Smooth muscle cell (in vitro differentiated cells): ENCODE measurements around the gene SAMD14. TPM values are rescaled to one million over a fixed set of nuclear protein-coding genes. Genes with fewer than 3 reads are reported as not detected.
A peak's percentile ranks its signal among the peaks of the same experiment; 100 is the strongest.

ENCODE experiments used
- DNase-seq: peaks from one replicate; lab custom pipeline; 2025; ENCODE audit not compliant: unreplicated experiment; lab: John Stamatoyannopoulos, UW
- H2AFZ ChIP-seq: fragments of 200-600 bp; sonication (generic); 2 replicates; pipeline ENCODE4 v1.6.0; 2016; ENCODE audit warnings: antibody characterized with exemption, low read depth, mild to moderate bottlenecking
- H3F3A ChIP-seq: fragments of 200-600 bp; sonication (generic); 2 replicates; pipeline ENCODE4 v1.6.0; 2017; ENCODE audit warnings: antibody characterized with exemption, low read depth
- H3K27ac ChIP-seq: fragments of 200-600 bp; sonication (generic); 2 replicates; pipeline ENCODE4 v1.5.1; 2016; ENCODE audit warnings: low read depth, mild to moderate bottlenecking
- H3K27me3 ChIP-seq: fragments of 200-600 bp; sonication (generic); 2 replicates; pipeline ENCODE4 v1.6.1; 2016; ENCODE audit warnings: low read depth, mild to moderate bottlenecking
- H3K36me3 ChIP-seq: fragments of 200-600 bp; sonication (generic); 2 replicates; pipeline ENCODE4 v1.5.1; 2016; ENCODE audit warnings: low read depth
- H3K4me1 ChIP-seq: fragments of 200-600 bp; sonication (generic); 2 replicates; pipeline ENCODE4 v1.5.1; 2016; ENCODE audit warnings: low read depth
- H3K4me2 ChIP-seq: fragments of 200-600 bp; sonication (generic); 2 replicates; pipeline ENCODE4 v1.6.0; 2016; ENCODE audit warnings: mild to moderate bottlenecking
- H3K4me3 ChIP-seq: fragments of 200-600 bp; sonication (generic); 2 replicates; pipeline ENCODE4 v1.5.1; 2016; ENCODE audit warnings: mild to moderate bottlenecking
- H3K79me2 ChIP-seq: fragments of 200-600 bp; sonication (generic); 2 replicates; pipeline ENCODE4 v1.6.0; 2016; ENCODE audit warnings: low read depth, mild to moderate bottlenecking
- H3K9ac ChIP-seq: fragments of 200-600 bp; sonication (generic); 2 replicates; pipeline ENCODE4 v1.6.0; 2016; ENCODE audit warnings: low read depth
- H3K9me3 ChIP-seq: fragments of 200-600 bp; sonication (generic); replicated peaks from 2 replicates; pipeline ENCODE4 v1.5.1; 2016; ENCODE audit warnings: low read depth
- H4K20me1 ChIP-seq: fragments of 200-600 bp; sonication (generic); 2 replicates; pipeline ENCODE4 v1.6.0; 2016; ENCODE audit warnings: low read depth
- WGBS: methylation state at CpG from one replicate; pipeline ENCODE4 v1.1.7; 2016; ENCODE audit warnings: low lambda C conversion rate; 5-methylcytosine and 5-hydroxymethylcytosine counted together
- polyA plus RNA-seq: library from polyadenylated mRNA; unstranded; fragments of >200 nt; fragmentation: Nextera tagmentation; extraction: Ambion mirVana; gene quantifications from 2 replicates; pipeline ENCODE4 v1.2.1, GENCODE V29; 2016
- total RNA-seq: library from RNA; depleted of rRNA; stranded (reverse); fragments of >200 nt; gene quantifications from 2 replicates; pipeline ENCODE4 v1.2.3, GENCODE V29; 2014
- TF ChIP-seq, protein P1 (sequence below): fragments of 200-600 bp; sonication (generic); IDR thresholded peaks from 2 replicates; pipeline ENCODE4 v1.5.1; 2017; ENCODE audit warnings: borderline replicate concordance, mild to moderate bottlenecking, antibody characterized with exemption; ENCODE audit not compliant: insufficient read depth, poor library complexity, severe bottlenecking

SAMD14 gene
- total and polyA plus RNA-seq, 2 experiments from 2014 or later: 13.7 to 39.1 TPM

DNA sequence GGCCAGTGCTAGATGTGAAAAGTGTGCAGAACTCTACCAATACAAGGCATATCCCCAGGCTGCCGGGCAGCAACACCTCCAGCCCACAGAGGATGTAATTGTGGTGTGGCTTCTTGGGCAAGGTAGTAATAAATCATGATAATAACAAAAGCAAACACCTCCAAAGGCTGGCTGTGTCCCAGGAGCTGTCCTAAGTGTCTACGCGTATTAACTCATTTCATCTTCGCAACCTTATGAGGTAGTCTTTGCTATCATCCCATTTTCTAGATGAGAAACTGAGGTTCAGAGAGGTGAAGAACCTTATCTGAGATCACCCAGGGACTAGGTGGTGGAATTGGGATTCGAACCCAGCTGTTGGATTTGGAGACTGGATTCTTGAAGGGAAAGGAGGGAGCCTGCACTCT, 29.5 kb downstream of the SAMD14 start:
- Histone ChIP-seq H3K27me3 (no peaks in the 10 kb centered on the region), H3K9me3 (no peaks in the 10 kb centered on the region), H3K4me1 (peaks cover 19% of the 10 kb centered on the region), H3K36me3 (no peaks in the 10 kb centered on the region), H3K4me2 (peak overlapping the region; percentile 4), H2AFZ (no peak overlapping the region), H3K79me2 (peaks cover 7% of the 10 kb centered on the region), H3K4me3 (no peak overlapping the region), H3K27ac (no peak overlapping the region), H4K20me1 (no peaks in the 10 kb centered on the region), H3K9ac (no peak overlapping the region), H3F3A (peaks cover 3% of the 10 kb centered on the region)
- WGBS: 83% methylated on average over 5 of the region's 5 CpGs
- TF ChIP-seq, protein P1, sequence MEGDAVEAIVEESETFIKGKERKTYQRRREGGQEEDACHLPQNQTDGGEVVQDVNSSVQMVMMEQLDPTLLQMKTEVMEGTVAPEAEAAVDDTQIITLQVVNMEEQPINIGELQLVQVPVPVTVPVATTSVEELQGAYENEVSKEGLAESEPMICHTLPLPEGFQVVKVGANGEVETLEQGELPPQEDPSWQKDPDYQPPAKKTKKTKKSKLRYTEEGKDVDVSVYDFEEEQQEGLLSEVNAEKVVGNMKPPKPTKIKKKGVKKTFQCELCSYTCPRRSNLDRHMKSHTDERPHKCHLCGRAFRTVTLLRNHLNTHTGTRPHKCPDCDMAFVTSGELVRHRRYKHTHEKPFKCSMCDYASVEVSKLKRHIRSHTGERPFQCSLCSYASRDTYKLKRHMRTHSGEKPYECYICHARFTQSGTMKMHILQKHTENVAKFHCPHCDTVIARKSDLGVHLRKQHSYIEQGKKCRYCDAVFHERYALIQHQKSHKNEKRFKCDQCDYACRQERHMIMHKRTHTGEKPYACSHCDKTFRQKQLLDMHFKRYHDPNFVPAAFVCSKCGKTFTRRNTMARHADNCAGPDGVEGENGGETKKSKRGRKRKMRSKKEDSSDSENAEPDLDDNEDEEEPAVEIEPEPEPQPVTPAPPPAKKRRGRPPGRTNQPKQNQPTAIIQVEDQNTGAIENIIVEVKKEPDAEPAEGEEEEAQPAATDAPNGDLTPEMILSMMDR: no peak
- no peak for DNase-seq

DNA sequence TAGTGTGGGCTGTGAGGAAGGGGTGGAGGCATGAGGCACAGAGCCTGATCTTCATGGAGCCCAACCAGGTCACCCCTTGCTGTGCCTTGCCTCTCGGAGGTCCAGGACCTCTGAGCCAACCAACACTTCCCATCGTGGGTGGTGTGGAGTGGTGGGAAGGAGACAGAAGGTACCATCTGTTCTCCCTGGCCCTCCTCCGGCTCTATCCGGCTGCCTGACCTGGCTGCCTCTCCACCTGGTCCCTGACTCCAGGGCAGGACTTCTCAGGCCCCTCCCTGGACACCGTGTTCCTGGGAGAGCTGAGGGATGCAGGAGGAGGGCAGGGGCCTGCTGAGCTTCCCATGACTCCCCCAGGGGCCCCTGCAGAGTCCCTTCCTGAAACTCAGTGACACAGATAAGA, 31.0 kb downstream of the SAMD14 start:
- WGBS: 79% methylated on average over 5 of the region's 5 CpGs

DNA sequence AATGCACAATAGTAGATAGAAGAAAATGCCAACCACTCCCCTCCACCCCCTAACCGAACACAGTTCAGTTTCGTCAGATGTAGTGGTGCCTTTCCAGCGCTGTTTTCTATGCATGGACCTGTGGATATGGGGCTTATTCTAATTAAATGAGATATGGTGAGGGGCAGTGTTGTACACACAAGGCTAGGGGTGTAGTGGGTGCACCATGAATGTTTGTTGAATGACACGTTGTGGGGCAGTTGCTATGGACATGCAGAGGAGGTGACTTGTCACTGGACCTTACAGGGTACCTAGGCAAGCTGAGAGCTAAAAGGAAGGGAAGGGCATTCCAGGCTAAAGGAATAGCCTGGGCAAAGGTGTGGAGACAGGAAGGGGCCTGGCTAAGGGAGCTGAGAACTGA, 31.4 kb downstream of the SAMD14 start:
- Histone ChIP-seq H3K36me3 (no peaks in the 10 kb centered on the region), H3K9ac (no peak overlapping the region), H3F3A (peaks cover 7% of the 10 kb centered on the region), H3K27me3 (no peaks in the 10 kb centered on the region), H4K20me1 (no peaks in the 10 kb centered on the region), H3K4me3 (no peak overlapping the region), H3K4me2 (no peak overlapping the region), H3K9me3 (no peaks in the 10 kb centered on the region), H3K79me2 (peaks cover 8% of the 10 kb centered on the region), H3K27ac (no peak overlapping the region), H3K4me1 (peaks cover 24% of the 10 kb centered on the region), H2AFZ (no peak overlapping the region)
- 95% methylated on average over 4 of the region's 4 CpGs for WGBS
- DNase-seq: no peak
- TF ChIP-seq, protein P1: no peak

More for the DNA sequence above, 31.0 kb downstream of the SAMD14 start:
- Histone ChIP-seq H3F3A (peaks cover 5% of the 10 kb centered on the region), H3K36me3 (no peaks in the 10 kb centered on the region), H3K27me3 (no peaks in the 10 kb centered on the region), H3K79me2 (peaks cover 8% of the 10 kb centered on the region), H3K4me1 (peaks cover 24% of the 10 kb centered on the region), H2AFZ (no peak overlapping the region), H3K4me3 (no peak overlapping the region), H3K4me2 (no peak overlapping the region), H4K20me1 (no peaks in the 10 kb centered on the region), H3K27ac (no peak overlapping the region), H3K9me3 (no peaks in the 10 kb centered on the region), H3K9ac (no peak overlapping the region)
- DNase-seq: no peak
- TF ChIP-seq, protein P1: no peak

DNA sequence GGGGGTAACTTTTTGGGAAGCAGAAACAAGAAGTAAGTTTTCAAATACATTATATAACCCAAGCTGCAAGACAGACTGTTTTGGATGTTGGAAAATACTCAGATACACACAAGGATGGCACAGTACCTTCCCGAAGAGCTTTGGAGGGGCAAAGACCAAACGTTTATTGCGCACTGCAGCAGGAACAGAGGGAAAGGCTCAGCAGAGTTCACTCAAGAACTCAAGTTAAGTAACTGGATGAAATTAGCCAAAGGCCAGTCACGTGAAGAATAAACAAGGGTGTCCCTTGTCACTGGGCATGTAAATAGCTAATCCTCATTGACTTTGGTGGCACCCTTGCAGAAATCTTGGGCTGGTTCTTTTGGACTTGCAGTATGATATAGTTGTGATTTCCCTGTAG, 32.0 kb downstream of the SAMD14 start:
- DNase-seq: no peak
- H3K9me3 ChIP-seq: no peaks in the 10 kb centered on the region
- peaks cover 8% of the 10 kb centered on the region for H3K79me2 ChIP-seq
- H3K27me3 ChIP-seq: no peaks in the 10 kb centered on the region
- H3K4me2 ChIP-seq: no peak overlapping the region
- H3K36me3 ChIP-seq: no peaks in the 10 kb centered on the region
- 93% methylated on average over 4 of the region's 4 CpGs for WGBS
- peaks cover 24% of the 10 kb centered on the region for H3K4me1 ChIP-seq
- H3K27ac ChIP-seq: no peak overlapping the region
- H3K4me3 ChIP-seq: no peak overlapping the region
- TF ChIP-seq, protein P1: no peak
- no peak overlapping the region for H3K9ac ChIP-seq
- no peaks in the 10 kb centered on the region for H4K20me1 ChIP-seq
- H2AFZ ChIP-seq: no peak overlapping the region
- peaks cover 7% of the 10 kb centered on the region for H3F3A ChIP-seq
